Measurements from ENCODE around the gene BLOC1S4.

DNA sequence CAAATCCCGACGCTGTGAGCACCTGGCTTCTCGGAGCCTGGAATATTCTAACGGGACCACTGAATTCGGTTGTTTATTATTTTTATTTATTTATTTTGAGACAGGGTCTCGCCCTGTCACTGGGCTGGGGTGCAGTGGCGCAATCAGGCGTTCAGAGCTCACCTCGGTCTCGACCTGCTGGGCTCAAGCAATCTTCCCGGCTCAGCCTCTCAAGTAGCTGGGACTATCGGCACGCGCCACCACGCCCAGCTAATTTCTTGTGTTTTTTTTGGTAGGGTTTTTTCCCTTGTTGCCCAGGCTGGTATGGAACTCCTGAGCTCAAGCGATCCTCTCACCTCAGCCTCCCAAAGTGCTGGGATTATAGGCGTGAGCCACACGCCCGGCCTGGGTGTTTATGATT is 43.8 kb upstream of the BLOC1S4 start:
- TF ChIP-seq CTCF (IDR thresholded peaks at IDR 0.05): no peak
- TF ChIP-seq TCF7L2 (IDR thresholded peaks at IDR 0.05; ENCODE audit: low read depth, low read length): no peak
- TF ChIP-seq POLR2AphosphoS5 (IDR thresholded peaks at IDR 0.05; ENCODE audit: low read depth, low read length): no peak
- TF ChIP-seq REST (IDR thresholded peaks at IDR 0.05; ENCODE audit: insufficient read depth in 1 of 2, low read depth in 2 of 2, low read length in 1 of 2): no peak
- TF ChIP-seq SIN3A (IDR thresholded peaks at IDR 0.05; ENCODE audit: borderline replicate concordance, insufficient read depth, low read depth, low read length): no peak

Data from Panc1 (cell line).